ENCODE measurements around the gene RNU6-9. TPM values are rescaled to one million over a fixed set of nuclear protein-coding genes. Genes with fewer than 3 reads are reported as not detected.

Gene RNU6-9
- total RNA-seq, 1 experiment from 2014 or later: not detected

DNA sequence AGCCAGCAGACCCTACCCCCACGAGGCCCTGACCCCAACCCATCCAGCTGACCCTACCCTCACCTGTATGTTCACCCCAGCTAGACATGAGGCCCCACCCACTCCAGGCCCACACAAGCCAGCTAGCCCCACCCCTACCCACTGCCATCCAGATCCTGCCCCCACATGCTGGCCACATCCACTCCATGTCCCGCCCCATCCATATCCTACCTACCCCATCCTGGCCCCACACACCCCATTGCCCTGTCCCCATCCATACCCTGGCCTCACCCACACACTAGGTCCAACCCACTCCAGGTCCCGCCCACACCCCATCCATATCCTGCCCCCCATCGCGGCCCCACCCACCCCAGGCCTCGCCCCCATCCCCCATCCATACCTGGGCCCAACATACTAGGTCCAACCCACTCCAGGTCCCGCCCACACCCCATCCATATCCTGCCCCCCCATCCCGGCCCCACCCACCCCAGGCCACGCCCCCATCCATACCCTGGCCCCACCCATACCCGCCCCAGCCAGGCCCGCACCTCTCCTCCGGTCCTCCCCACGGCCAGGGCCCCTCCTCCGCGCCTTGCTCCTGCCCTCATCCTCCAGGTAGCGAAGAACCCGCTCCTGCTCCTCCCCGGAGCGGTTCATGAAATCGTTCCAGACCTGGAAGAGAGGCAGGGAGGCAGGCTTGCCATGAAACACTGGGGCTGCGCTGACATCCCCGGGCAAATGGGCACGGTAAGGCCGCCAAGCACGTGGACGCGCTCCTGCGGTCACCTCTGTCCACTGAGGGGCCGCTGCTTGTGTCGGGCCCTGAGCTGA is 7.2 kb downstream of the RNU6-9 start:
- intact Hi-C loops (cut with micrococcal nuclease; ENCODE audit: unreplicated experiment): no loop called here
- no peak overlapping the region for H2AFZ ChIP-seq
- TF ChIP-seq, protein P1, sequence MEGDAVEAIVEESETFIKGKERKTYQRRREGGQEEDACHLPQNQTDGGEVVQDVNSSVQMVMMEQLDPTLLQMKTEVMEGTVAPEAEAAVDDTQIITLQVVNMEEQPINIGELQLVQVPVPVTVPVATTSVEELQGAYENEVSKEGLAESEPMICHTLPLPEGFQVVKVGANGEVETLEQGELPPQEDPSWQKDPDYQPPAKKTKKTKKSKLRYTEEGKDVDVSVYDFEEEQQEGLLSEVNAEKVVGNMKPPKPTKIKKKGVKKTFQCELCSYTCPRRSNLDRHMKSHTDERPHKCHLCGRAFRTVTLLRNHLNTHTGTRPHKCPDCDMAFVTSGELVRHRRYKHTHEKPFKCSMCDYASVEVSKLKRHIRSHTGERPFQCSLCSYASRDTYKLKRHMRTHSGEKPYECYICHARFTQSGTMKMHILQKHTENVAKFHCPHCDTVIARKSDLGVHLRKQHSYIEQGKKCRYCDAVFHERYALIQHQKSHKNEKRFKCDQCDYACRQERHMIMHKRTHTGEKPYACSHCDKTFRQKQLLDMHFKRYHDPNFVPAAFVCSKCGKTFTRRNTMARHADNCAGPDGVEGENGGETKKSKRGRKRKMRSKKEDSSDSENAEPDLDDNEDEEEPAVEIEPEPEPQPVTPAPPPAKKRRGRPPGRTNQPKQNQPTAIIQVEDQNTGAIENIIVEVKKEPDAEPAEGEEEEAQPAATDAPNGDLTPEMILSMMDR (conservative IDR thresholded peaks at IDR 0.05): no peak
- no peak for TF ChIP-seq EZH2 (IDR thresholded peaks at IDR 0.05; ENCODE audit: low read depth)
- H3K4me3 ChIP-seq: no peak overlapping the region
- 0 out of 2 replicates have a peak, but pooled peaks cover 3% of the 10 kb centered on the region for H3F3A ChIP-seq (ENCODE audit: insufficient read depth, low read depth)
- BruUV-seq (replicated peaks): no TSS peak
- H3K4me1 ChIP-seq (replicated peaks; ENCODE audit: insufficient read depth): no peaks in the 10 kb centered on the region
- H3K9me2 ChIP-seq (ENCODE audit: insufficient read depth): no peaks in the 10 kb centered on the region
- ChIA-PET POLR2A (ENCODE audit: unreplicated experiment) (no interaction called here), CTCF (no interaction called here)
- no peaks in the 10 kb centered on the region for H3K27me3 ChIP-seq (ENCODE audit: insufficient read depth, low read depth)
- peaks cover 6% of the 10 kb centered on the region; the same call in 1 of the 2 replicates for H3K79me2 ChIP-seq (ENCODE audit: low read depth)
- no peak for DNase-seq
- peaks cover 36% of the 10 kb centered on the region for H4K20me1 ChIP-seq (ENCODE audit: insufficient read depth)
- no peak overlapping the region for H3K4me2 ChIP-seq
- H3K9me3 ChIP-seq (ENCODE audit: insufficient read depth, low read depth): no peaks in the 10 kb centered on the region
- no peak overlapping the region for H3K27ac ChIP-seq
- no peaks in the 10 kb centered on the region for H3K36me3 ChIP-seq (ENCODE audit: low read depth)

- no peak for DNase-seq
- no peaks in the 10 kb centered on the region for H3K9me2 ChIP-seq (ENCODE audit: insufficient read depth)
- intact Hi-C loops (cut with micrococcal nuclease; ENCODE audit: unreplicated experiment): no loop called here
- POLR2A ChIA-PET (ENCODE audit: unreplicated experiment): no interaction called here
- H3K4me1 ChIP-seq (replicated peaks; ENCODE audit: insufficient read depth): no peaks in the 10 kb centered on the region
- no peak overlapping the region for H2AFZ ChIP-seq
- no peak overlapping the region for H3K4me3 ChIP-seq
- no peak overlapping the region for H3K27ac ChIP-seq
- no peak for TF ChIP-seq EZH2 (IDR thresholded peaks at IDR 0.05; ENCODE audit: low read depth)
- TF ChIP-seq, protein P1 (conservative IDR thresholded peaks at IDR 0.05): no peak
- no peaks in the 10 kb centered on the region for H3K36me3 ChIP-seq (ENCODE audit: low read depth)
- no peaks in the 10 kb centered on the region for H3K27me3 ChIP-seq (ENCODE audit: insufficient read depth, low read depth)
- peaks cover 39% of the 10 kb centered on the region for H4K20me1 ChIP-seq (ENCODE audit: insufficient read depth)
- no peak overlapping the region for H3K4me2 ChIP-seq
- CTCF ChIA-PET: no interaction called here
- no peaks in the 10 kb centered on the region for H3K9me3 ChIP-seq (ENCODE audit: insufficient read depth, low read depth)
- peaks cover 6% of the 10 kb centered on the region; the same call in 1 of the 2 replicates for H3K79me2 ChIP-seq (ENCODE audit: low read depth)
- 0 out of 2 replicates have a peak, but pooled peaks cover 3% of the 10 kb centered on the region for H3F3A ChIP-seq (ENCODE audit: insufficient read depth, low read depth)
- BruUV-seq (replicated peaks): no TSS peak
Measured at GRCh38 chr19:901216-902092, 8.2 kb downstream of the RNU6-9 start.

DNA sequence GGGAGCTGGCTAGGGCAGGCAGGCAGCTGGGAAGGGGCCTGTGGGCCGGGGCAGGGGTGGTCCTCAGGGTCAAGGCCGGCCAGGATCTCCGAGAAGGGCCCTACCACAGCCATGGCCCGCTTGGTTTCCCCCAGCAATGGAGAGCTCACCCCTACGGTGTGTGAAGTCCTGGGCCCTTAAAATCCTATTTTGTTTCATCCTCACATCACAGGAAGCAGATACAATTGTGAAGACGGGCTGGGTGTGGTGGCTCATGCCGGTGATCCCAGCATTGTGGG is 8.7 kb downstream of the RNU6-9 start:
- H4K20me1 ChIP-seq (ENCODE audit: insufficient read depth): peaks cover 39% of the 10 kb centered on the region

More for the DNA sequence above, 8.7 kb downstream of the RNU6-9 start:
- DNase-seq: no peak
- BruUV-seq (replicated peaks): no TSS peak
- ChIA-PET POLR2A (ENCODE audit: unreplicated experiment) (no interaction called here), CTCF (no interaction called here)
- Histone ChIP-seq H2AFZ (no peak overlapping the region), H3F3A (ENCODE audit: insufficient read depth, low read depth) (0 out of 2 replicates have a peak, but pooled peaks cover 3% of the 10 kb centered on the region), H3K36me3 (ENCODE audit: low read depth) (no peaks in the 10 kb centered on the region), H3K9me3 (ENCODE audit: insufficient read depth, low read depth) (no peaks in the 10 kb centered on the region), H3K4me3 (no peak overlapping the region), H3K79me2 (ENCODE audit: low read depth) (peaks cover 8% of the 10 kb centered on the region; the same call in 1 of the 2 replicates), H3K4me2 (no peak overlapping the region), H3K27ac (no peak overlapping the region), H3K4me1 (replicated peaks; ENCODE audit: insufficient read depth) (no peaks in the 10 kb centered on the region), H3K9me2 (ENCODE audit: insufficient read depth) (no peaks in the 10 kb centered on the region), H3K27me3 (ENCODE audit: insufficient read depth, low read depth) (no peaks in the 10 kb centered on the region)
- intact Hi-C loops (cut with micrococcal nuclease; ENCODE audit: unreplicated experiment): no loop called here
- no peak for TF ChIP-seq EZH2 (IDR thresholded peaks at IDR 0.05; ENCODE audit: low read depth)
- TF ChIP-seq, protein P1 (conservative IDR thresholded peaks at IDR 0.05): no peak
